ENCODE measurements around the gene SIAE. TPM values are rescaled to one million over a fixed set of nuclear protein-coding genes. Genes with fewer than 3 reads are reported as not detected.

SIAE gene
- total RNA-seq, 3 donors from 2014 or later, result 1.2 to 1.5 (median 1.3) TPM

DNA sequence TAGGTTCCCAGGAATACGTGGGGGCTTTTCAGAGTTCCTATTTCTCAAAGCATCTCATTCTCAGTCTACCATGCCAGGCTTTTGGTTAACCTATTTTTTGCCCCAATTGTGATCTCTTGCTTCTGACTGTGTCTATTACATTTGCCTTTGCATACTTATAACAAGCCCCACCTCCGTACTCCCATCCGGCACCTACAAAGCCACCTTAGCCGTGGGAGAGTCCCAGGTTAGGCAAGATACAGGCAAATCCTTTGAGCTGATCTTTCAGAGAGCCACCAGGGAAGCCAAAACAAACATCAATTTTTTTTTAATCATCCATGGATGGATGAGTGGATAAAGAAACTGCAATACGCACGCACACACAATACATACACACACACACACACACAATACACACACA lies 80.9 kb downstream of the SIAE start:
- H3K9me3 Mint-ChIP-seq, result no peaks in the 10 kb centered on the region
- H3K4me3 Mint-ChIP-seq, result no peak overlapping the region
- H3K27me3 Mint-ChIP-seq (ENCODE audit: low read depth), result peaks cover 23% of the 10 kb centered on the region
- H3K36me3 Mint-ChIP-seq (ENCODE audit: insufficient read depth), result no peaks in the 10 kb centered on the region
- no peak for ATAC-seq
- DNase-seq, result no peak
- no peaks in the 10 kb centered on the region for H3K4me1 Mint-ChIP-seq (ENCODE audit: low read depth)

- DNase-seq (no peak), ATAC-seq (no peak)
- Mint-ChIP-seq H3K4me3 (no peak overlapping the region), H3K9me3 (no peaks in the 10 kb centered on the region), H3K4me1 (ENCODE audit: low read depth) (no peaks in the 10 kb centered on the region), H3K27me3 (ENCODE audit: low read depth) (peaks cover 23% of the 10 kb centered on the region), H3K36me3 (ENCODE audit: insufficient read depth) (no peaks in the 10 kb centered on the region)
Observed at GRCh38 chr11:124591430-124591829, 82.1 kb downstream of the SIAE start.

DNA sequence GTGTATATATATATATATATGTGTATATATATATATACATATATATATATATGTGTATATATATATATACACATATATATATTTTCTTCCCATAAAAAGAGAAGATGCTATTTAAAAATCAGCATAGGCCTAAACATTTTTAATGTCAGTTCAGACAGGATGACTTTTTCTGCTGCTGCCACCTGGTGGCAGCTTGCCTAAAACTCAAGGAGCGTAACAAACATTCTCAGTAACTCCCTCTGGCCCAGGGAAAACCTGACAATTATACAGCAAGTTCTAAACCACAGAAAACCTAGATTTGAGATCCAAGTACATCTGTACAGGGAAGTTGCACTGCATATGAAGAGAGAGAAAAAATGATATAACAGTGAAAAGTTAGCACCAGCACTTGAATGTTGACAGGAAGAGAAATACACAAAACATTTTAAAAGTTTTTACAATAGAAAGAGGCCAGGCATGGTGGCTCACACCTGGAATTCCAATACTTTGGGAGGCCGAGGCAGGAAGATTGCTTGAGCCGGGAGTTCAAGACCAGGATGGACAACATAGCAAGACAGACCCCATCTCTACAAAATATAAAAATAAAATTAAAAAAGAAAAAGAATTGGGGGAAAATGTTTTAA lies 87.2 kb downstream of the SIAE start:
- ATAC-seq (no peak), DNase-seq (peak; percentile 25)
- H3K4me1 Mint-ChIP-seq (ENCODE audit: low read depth), result no peaks in the 10 kb centered on the region
- H3K4me3 Mint-ChIP-seq, result no peak overlapping the region
- no peaks in the 10 kb centered on the region for H3K9me3 Mint-ChIP-seq
- peaks cover 16% of the 10 kb centered on the region for H3K27me3 Mint-ChIP-seq (ENCODE audit: low read depth)
- H3K36me3 Mint-ChIP-seq (ENCODE audit: insufficient read depth), result no peaks in the 10 kb centered on the region

DNA sequence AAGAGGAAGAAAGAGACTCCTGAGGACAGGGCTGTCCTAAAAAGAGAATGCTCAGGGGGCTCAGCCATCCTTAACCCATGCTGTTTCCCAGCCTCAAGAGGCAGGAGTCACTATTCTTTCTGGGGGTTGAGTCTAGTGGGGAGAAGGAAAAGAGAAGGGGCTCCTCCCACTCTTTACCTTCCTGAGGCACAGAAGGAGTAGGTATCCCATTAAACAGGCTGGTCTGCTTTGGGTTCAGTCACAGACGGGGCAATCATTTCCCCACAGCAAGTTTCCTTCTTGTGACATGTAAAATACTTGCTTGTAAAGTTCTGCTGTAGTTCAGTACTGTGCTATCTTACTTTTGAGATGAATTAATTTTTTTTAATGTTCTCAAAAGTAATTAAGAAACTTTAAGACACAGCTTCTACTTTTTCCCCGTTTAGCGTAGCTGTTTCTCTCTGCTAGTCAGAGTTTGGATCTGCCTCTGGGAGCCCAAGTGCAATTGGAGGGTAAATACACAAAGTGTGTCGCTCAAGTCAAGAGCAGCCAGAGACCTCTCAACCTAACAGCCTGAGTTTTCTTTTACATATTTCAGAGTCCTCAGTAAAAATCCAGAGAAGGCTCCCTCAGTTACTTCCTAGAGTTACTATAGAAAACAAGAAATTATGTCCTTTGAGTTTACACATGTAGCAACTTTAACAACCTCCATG lies 88.7 kb downstream of the SIAE start:
- Mint-ChIP-seq H3K27me3 (ENCODE audit: low read depth) (peaks cover 16% of the 10 kb centered on the region), H3K9me3 (no peaks in the 10 kb centered on the region), H3K36me3 (ENCODE audit: insufficient read depth) (no peaks in the 10 kb centered on the region), H3K4me3 (no peak overlapping the region), H3K4me1 (ENCODE audit: low read depth) (no peaks in the 10 kb centered on the region)
- DNase-seq (no peak), ATAC-seq (no peak)

GRCh38 chr11:124583781-124584180 lies 89.8 kb downstream of the SIAE start:
- ATAC-seq, result no peak
- Mint-ChIP-seq H3K27me3 (ENCODE audit: low read depth) (peaks cover 12% of the 10 kb centered on the region), H3K4me3 (no peak overlapping the region), H3K4me1 (ENCODE audit: low read depth) (no peaks in the 10 kb centered on the region), H3K9me3 (no peaks in the 10 kb centered on the region), H3K36me3 (ENCODE audit: insufficient read depth) (no peaks in the 10 kb centered on the region)
- DNase-seq, result no peak

Other genes with a start within 250 kb of the SIAE start
- gene OR8B4, start 248.9 kb downstream of the SIAE start, total RNA-seq, result not detected
- gene OR8B8, start 228.0 kb downstream of the SIAE start, total RNA-seq, result not detected
- not detected for gene OR8B12, start 130.1 kb downstream of the SIAE start, total RNA-seq
- not detected for gene OR8A1, start 103.7 kb downstream of the SIAE start, total RNA-seq
- gene PANX3, start 62.3 kb downstream of the SIAE start, total RNA-seq, result not detected
- 10 to 100 TPM; 42.4 to 55.0 (median 44.9) TPM for gene TBRG1, start 50.9 kb downstream of the SIAE start, total RNA-seq
- 1 to 10 TPM in 1 of 3 donors, under 1 TPM in 2; 0.58 to 1.5 (median 0.76) TPM for gene SPA17, start 165 bp upstream of the SIAE start, total RNA-seq
- 1 to 10 TPM; 1.2 to 2.4 (median 1.6) TPM for gene NRGN, start 66.2 kb upstream of the SIAE start, total RNA-seq
- gene VSIG2, start 78.5 kb upstream of the SIAE start, total RNA-seq, result not detected
- under 1 TPM; 0.40 to 0.66 (median 0.65) TPM for gene ESAM, start 88.6 kb upstream of the SIAE start, total RNA-seq
- 10 to 100 TPM in 1 of 3 donors, 1 to 10 TPM in 2; 9.0 to 10.2 (median 9.2) TPM for gene MSANTD2, start 126.7 kb upstream of the SIAE start, total RNA-seq
- 10 to 100 TPM in 2 of 3 donors, 1 to 10 TPM in 1; 9.7 to 11.6 (median 10.4) TPM for gene ROBO3, start 191.7 kb upstream of the SIAE start, total RNA-seq
- gene ROBO4, start 224.1 kb upstream of the SIAE start, total RNA-seq, result not detected
- not detected for gene HEPN1, start 245.5 kb upstream of the SIAE start, total RNA-seq